ENCODE results near the gene KCNE1. TPM values are rescaled to one million over a fixed set of nuclear protein-coding genes. Genes with fewer than 3 reads are reported as not detected.

The KCNE1 gene
- total and polyA plus RNA-seq, 4 donors = 0.28 to 7.2 (median 2.5) TPM

GRCh38 chr21:34553151-34553952, 41.3 kb upstream of the KCNE1 start:
- intact Hi-C loops (cut with DNase I) = no loop called here
- 48 to 55% methylated on average over 9 of the region's 9 CpGs for WGBS, 2 donors
- H3K36me3 ChIP-seq (ENCODE audit: control insufficient read depth in 1 of 2, insufficient read depth in 2 of 2, low read length in 1 of 2) = no peaks in the 10 kb centered on the region
- no peak for ATAC-seq (ENCODE audit: low FRiP score)
- H3K4me1 ChIP-seq (ENCODE audit: control insufficient read depth in 1 of 2, insufficient read depth in 2 of 2, low read length in 2 of 2) = no peaks in the 10 kb centered on the region
- H3K27me3 ChIP-seq (ENCODE audit: control insufficient read depth in 1 of 2, insufficient read depth in 2 of 2, low read length in 1 of 2) = no peaks in the 10 kb centered on the region
- peak overlapping the region in 1 of 2 donors; percentile 20 for H3K4me3 ChIP-seq (ENCODE audit: low read length in 2 of 2)
- no peak overlapping the region for H3K27ac ChIP-seq (ENCODE audit: low read depth in 1 of 2, low read length in 2 of 2)
- H3K9me3 ChIP-seq (ENCODE audit: control insufficient read depth, low read length) = no peaks in the 10 kb centered on the region
- DNase-seq = no peak

GRCh38 chr21:34552360-34553098, 40.5 kb upstream of the KCNE1 start:
- Histone ChIP-seq H3K36me3 (ENCODE audit: control insufficient read depth in 1 of 2, insufficient read depth in 2 of 2, low read length in 1 of 2) (no peaks in the 10 kb centered on the region), H3K27me3 (ENCODE audit: control insufficient read depth in 1 of 2, insufficient read depth in 2 of 2, low read length in 1 of 2) (no peaks in the 10 kb centered on the region), H3K27ac (ENCODE audit: low read depth in 1 of 2, low read length in 2 of 2) (no peak overlapping the region), H3K4me1 (ENCODE audit: control insufficient read depth in 1 of 2, insufficient read depth in 2 of 2, low read length in 2 of 2) (no peaks in the 10 kb centered on the region), H3K4me3 (ENCODE audit: low read length in 2 of 2) (no peak overlapping the region), H3K9me3 (ENCODE audit: control insufficient read depth, low read length) (no peaks in the 10 kb centered on the region)
- intact Hi-C loops (cut with DNase I) = no loop called here
- ATAC-seq (ENCODE audit: low FRiP score) = peak; percentile 33
- 58 to 66% methylated on average over 7 of the region's 7 CpGs for WGBS, 2 donors
- no peak for DNase-seq

- DNase-seq = no peak
- intact Hi-C loops (cut with DNase I) = no loop called here
- WGBS, 2 donors = 98 to 100% methylated on average over 2 of the region's 2 CpGs
- H3K4me3 ChIP-seq (ENCODE audit: low read length in 2 of 2) = no peak overlapping the region
- H3K9me3 ChIP-seq (ENCODE audit: control insufficient read depth, low read length) = no peaks in the 10 kb centered on the region
- no peaks in the 10 kb centered on the region for H3K36me3 ChIP-seq (ENCODE audit: control insufficient read depth in 1 of 2, insufficient read depth in 2 of 2, low read length in 1 of 2)
- no peaks in the 10 kb centered on the region for H3K4me1 ChIP-seq (ENCODE audit: control insufficient read depth in 1 of 2, insufficient read depth in 2 of 2, low read length in 2 of 2)
- H3K27me3 ChIP-seq (ENCODE audit: control insufficient read depth in 1 of 2, insufficient read depth in 2 of 2, low read length in 1 of 2) = no peaks in the 10 kb centered on the region
- ATAC-seq (ENCODE audit: low FRiP score) = no peak
- H3K27ac ChIP-seq (ENCODE audit: low read depth in 1 of 2, low read length in 2 of 2) = no peak overlapping the region
Measured at GRCh38 chr21:34550182-34550799, 38.3 kb upstream of the KCNE1 start.

- Histone ChIP-seq H3K27ac (ENCODE audit: low read depth in 1 of 2, low read length in 2 of 2) (no peak overlapping the region), H3K36me3 (ENCODE audit: control insufficient read depth in 1 of 2, insufficient read depth in 2 of 2, low read length in 1 of 2) (no peaks in the 10 kb centered on the region), H3K9me3 (ENCODE audit: control insufficient read depth, low read length) (no peaks in the 10 kb centered on the region), H3K4me3 (ENCODE audit: low read length in 2 of 2) (no peak overlapping the region), H3K4me1 (ENCODE audit: control insufficient read depth in 1 of 2, insufficient read depth in 2 of 2, low read length in 2 of 2) (no peaks in the 10 kb centered on the region), H3K27me3 (ENCODE audit: control insufficient read depth in 1 of 2, insufficient read depth in 2 of 2, low read length in 1 of 2) (no peaks in the 10 kb centered on the region)
- WGBS, 2 donors = 88% methylated on average over 11 of the region's 11 CpGs
- no peak for DNase-seq
- intact Hi-C loops (cut with DNase I) = loop anchor here in 1 of 2 donors (5.0 kb wide), 1 partner anchor 33 kb away; no protein-coding TSS in a partner anchor
- ATAC-seq (ENCODE audit: low FRiP score) = no peak
Measured at GRCh38 chr21:34548781-34549376, 36.9 kb upstream of the KCNE1 start.

GRCh38 chr21:34546542-34546941, 34.5 kb upstream of the KCNE1 start:
- H3K4me3 ChIP-seq (ENCODE audit: low read length in 2 of 2) = no peak overlapping the region
- 94 to 96% methylated on average over 6 of the region's 6 CpGs for WGBS, 2 donors
- no peak for ATAC-seq (ENCODE audit: low FRiP score)
- H3K4me1 ChIP-seq (ENCODE audit: control insufficient read depth in 1 of 2, insufficient read depth in 2 of 2, low read length in 2 of 2) = no peaks in the 10 kb centered on the region
- H3K27me3 ChIP-seq (ENCODE audit: control insufficient read depth in 1 of 2, insufficient read depth in 2 of 2, low read length in 1 of 2) = no peaks in the 10 kb centered on the region
- intact Hi-C loops (cut with DNase I) = loop anchor here in 1 of 2 donors (5.0 kb wide), 1 partner anchor 36 kb away; no protein-coding TSS in a partner anchor
- no peaks in the 10 kb centered on the region for H3K9me3 ChIP-seq (ENCODE audit: control insufficient read depth, low read length)
- no peak overlapping the region for H3K27ac ChIP-seq (ENCODE audit: low read depth in 1 of 2, low read length in 2 of 2)
- no peak for DNase-seq
- H3K36me3 ChIP-seq (ENCODE audit: control insufficient read depth in 1 of 2, insufficient read depth in 2 of 2, low read length in 1 of 2) = no peaks in the 10 kb centered on the region

GRCh38 chr21:34545079-34545884, 33.3 kb upstream of the KCNE1 start:
- peak; percentile 69 for ATAC-seq (ENCODE audit: low FRiP score)
- intact Hi-C loops (cut with DNase I) = loop anchor here in 1 of 2 donors (5.0 kb wide), 1 partner anchor 37 kb away; no protein-coding TSS in a partner anchor
- Histone ChIP-seq H3K27me3 (ENCODE audit: control insufficient read depth in 1 of 2, insufficient read depth in 2 of 2, low read length in 1 of 2) (no peaks in the 10 kb centered on the region), H3K27ac (ENCODE audit: low read depth in 1 of 2, low read length in 2 of 2) (peak overlapping the region; percentile 8 to 96), H3K9me3 (ENCODE audit: control insufficient read depth, low read length) (no peaks in the 10 kb centered on the region), H3K36me3 (ENCODE audit: control insufficient read depth in 1 of 2, insufficient read depth in 2 of 2, low read length in 1 of 2) (no peaks in the 10 kb centered on the region), H3K4me1 (ENCODE audit: control insufficient read depth in 1 of 2, insufficient read depth in 2 of 2, low read length in 2 of 2) (no peaks in the 10 kb centered on the region), H3K4me3 (ENCODE audit: low read length in 2 of 2) (no peak overlapping the region)
- 34 to 38% methylated on average over 10 of the region's 10 CpGs for WGBS, 2 donors
- no peak for DNase-seq

GRCh38 chr21:34544032-34544496, 32.1 kb upstream of the KCNE1 start:
- H3K27ac ChIP-seq (ENCODE audit: low read depth in 1 of 2, low read length in 2 of 2) = peak overlapping the region in 1 of 2 donors; percentile 60
- DNase-seq = peak in 1 of 2 donors; percentile 64
- no peaks in the 10 kb centered on the region for H3K4me1 ChIP-seq (ENCODE audit: control insufficient read depth in 1 of 2, insufficient read depth in 2 of 2, low read length in 2 of 2)
- ATAC-seq (ENCODE audit: low FRiP score) = peak; percentile 50
- H3K4me3 ChIP-seq (ENCODE audit: low read length in 2 of 2) = no peak overlapping the region
- H3K9me3 ChIP-seq (ENCODE audit: control insufficient read depth, low read length) = no peaks in the 10 kb centered on the region
- WGBS, 2 donors = 89% methylated on average over 7 of the region's 7 CpGs
- intact Hi-C loops (cut with DNase I) = no loop called here
- no peaks in the 10 kb centered on the region for H3K36me3 ChIP-seq (ENCODE audit: control insufficient read depth in 1 of 2, insufficient read depth in 2 of 2, low read length in 1 of 2)
- no peaks in the 10 kb centered on the region for H3K27me3 ChIP-seq (ENCODE audit: control insufficient read depth in 1 of 2, insufficient read depth in 2 of 2, low read length in 1 of 2)

GRCh38 chr21:34543017-34543416, 31.0 kb upstream of the KCNE1 start:
- no peak overlapping the region for H3K27ac ChIP-seq (ENCODE audit: low read depth in 1 of 2, low read length in 2 of 2)
- no peak for ATAC-seq (ENCODE audit: low FRiP score)
- no peak for DNase-seq
- H3K4me1 ChIP-seq (ENCODE audit: control insufficient read depth in 1 of 2, insufficient read depth in 2 of 2, low read length in 2 of 2) = no peaks in the 10 kb centered on the region
- no peaks in the 10 kb centered on the region for H3K9me3 ChIP-seq (ENCODE audit: control insufficient read depth, low read length)
- H3K36me3 ChIP-seq (ENCODE audit: control insufficient read depth in 1 of 2, insufficient read depth in 2 of 2, low read length in 1 of 2) = no peaks in the 10 kb centered on the region
- intact Hi-C loops (cut with DNase I) = no loop called here
- H3K27me3 ChIP-seq (ENCODE audit: control insufficient read depth in 1 of 2, insufficient read depth in 2 of 2, low read length in 1 of 2) = no peaks in the 10 kb centered on the region
- 94 to 97% methylated on average over 3 of the region's 3 CpGs for WGBS, 2 donors
- no peak overlapping the region for H3K4me3 ChIP-seq (ENCODE audit: low read length in 2 of 2)
